Neural cell (in vitro differentiated cells): ENCODE measurements around the gene LBH. TPM values are rescaled to one million over a fixed set of nuclear protein-coding genes. Genes with fewer than 3 reads are reported as not detected.

ENCODE experiments used
- H2AFZ ChIP-seq: fragments of 200-600, 300-800 bp; sonication (generic), shearing (Covaris generic); 2 replicates; pipeline ENCODE4 v1.6.0; 2014; ENCODE audit warnings: low read depth, mild to moderate bottlenecking, antibody characterized with exemption, low read length, moderate library complexity
- H3F3A ChIP-seq: fragments of 200-600 bp; shearing (Covaris generic); 2 replicates; pipeline ENCODE4 v1.6.1; 2016; ENCODE audit warnings: mild to moderate bottlenecking, moderate library complexity, mixed read lengths, antibody characterized with exemption, low read length; ENCODE audit not compliant: insufficient read depth, poor library complexity, severe bottlenecking
- H3K27ac ChIP-seq: fragments of 200-600, 300-800 bp; sonication (generic), shearing (Covaris generic); 2 replicates; pipeline ENCODE4 v1.5.1; 2014; ENCODE audit warnings: mild to moderate bottlenecking, low read length, moderate library complexity
- H3K27me3 ChIP-seq: fragments of 300-800, 200-600 bp; sonication (generic), shearing (Covaris generic); 2 replicates; pipeline ENCODE4 v1.6.0; 2014; ENCODE audit warnings: mild to moderate bottlenecking, low read depth, low read length, moderate library complexity; ENCODE audit not compliant: insufficient read depth
- H3K36me3 ChIP-seq: fragments of 300-800, 200-600 bp; sonication (generic), shearing (Covaris generic); 2 replicates; pipeline ENCODE4 v1.5.1; 2014; ENCODE audit warnings: mild to moderate bottlenecking, antibody characterized with exemption, low read length, moderate library complexity; ENCODE audit not compliant: insufficient read depth
- H3K4me2 ChIP-seq: fragments of 300-800, 200-600 bp; sonication (generic), shearing (Covaris generic); 2 replicates; pipeline ENCODE4 v1.6.0; 2014; ENCODE audit warnings: mild to moderate bottlenecking, low read length
- H3K4me3 ChIP-seq: fragments of 300-800, 200-600 bp; sonication (generic), shearing (Covaris generic); 2 replicates; pipeline ENCODE4 v1.5.1; 2014; ENCODE audit warnings: mild to moderate bottlenecking, low read length, moderate library complexity
- H3K79me2 ChIP-seq: fragments of 200-600 bp; shearing (Covaris generic); replicated peaks from 2 replicates; pipeline ENCODE4 v1.6.0; 2014; ENCODE audit warnings: mild to moderate bottlenecking, low read length, moderate library complexity; ENCODE audit not compliant: insufficient read depth
- H3K9ac ChIP-seq: fragments of 300-800, 200-600 bp; sonication (generic), shearing (Covaris generic); 2 replicates; pipeline ENCODE4 v1.6.1; 2016; ENCODE audit warnings: mild to moderate bottlenecking, low read length, mixed read lengths
- H3K9me2 ChIP-seq: fragments of 200-600 bp; shearing (Covaris generic); 2 replicates; pipeline ENCODE4 v1.6.1; 2016; ENCODE audit warnings: mild to moderate bottlenecking, low read length, mixed read lengths; ENCODE audit not compliant: insufficient read depth
- H3K9me3 ChIP-seq: fragments of 200-600, 300-800 bp; sonication (generic), shearing (Covaris generic); 2 replicates; pipeline ENCODE4 v1.6.1; 2016; ENCODE audit warnings: mild to moderate bottlenecking, mixed run types, low read length, moderate library complexity, mixed read lengths
- H4K20me1 ChIP-seq: fragments of 200-600 bp; shearing (Covaris generic); 2 replicates; pipeline ENCODE4 v1.6.1; 2016; ENCODE audit warnings: mild to moderate bottlenecking, mixed run types; ENCODE audit not compliant: insufficient read depth
- EP300 ChIP-seq: fragments of 450-650 bp; conservative IDR thresholded peaks from 2 replicates; pipeline ENCODE4 v1.6.1; 2014; ENCODE audit warnings: antibody characterized with exemption, mild to moderate bottlenecking, moderate library complexity; ENCODE audit not compliant: poor library complexity, severe bottlenecking
- EZH2 ChIP-seq: fragments of 200-600, 300-800 bp; shearing (Covaris generic), sonication (generic); IDR thresholded peaks from 2 replicates; pipeline ENCODE4 v1.6.1; 2014; ENCODE audit warnings: antibody characterized with exemption, low read length, borderline replicate concordance, mild to moderate bottlenecking; ENCODE audit not compliant: insufficient read depth, poor library complexity, severe bottlenecking
- MXI1 ChIP-seq: fragments of 450-650 bp; conservative IDR thresholded peaks from 2 replicates; pipeline ENCODE4 v1.6.1; 2014; ENCODE audit warnings: antibody characterized with exemption, mild to moderate bottlenecking; ENCODE audit not compliant: poor library complexity, severe bottlenecking
- POLR2AphosphoS5 ChIP-seq: IDR thresholded peaks from 2 replicates; pipeline ENCODE4 v1.6.1; 2012
- RAD21 ChIP-seq: fragments of 450-650 bp; conservative IDR thresholded peaks from 2 replicates; pipeline ENCODE4 v1.6.1; 2014; ENCODE audit warnings: antibody characterized with exemption, mild to moderate bottlenecking, moderate library complexity
- SMC3 ChIP-seq: fragments of 450-650 bp; conservative IDR thresholded peaks from 2 replicates; pipeline ENCODE4 v1.6.1; 2014; ENCODE audit warnings: antibody characterized with exemption, mild to moderate bottlenecking, moderate library complexity; ENCODE audit not compliant: poor library complexity
- TAF1 ChIP-seq: IDR thresholded peaks from 2 replicates; pipeline ENCODE4 v1.6.1; 2012; ENCODE audit warnings: low read depth
- polyA plus RNA-seq: library from polyadenylated mRNA; depleted of rRNA; stranded (reverse); fragments of >200 nt; gene quantifications from 2 replicates; pipeline ENCODE4 v1.2.3, GENCODE V29; 2014
- TF ChIP-seq, protein P1 (sequence below): IDR thresholded peaks from 2 replicates; pipeline ENCODE4 v1.6.1; 2012; ENCODE audit warnings: borderline replicate concordance
- TF ChIP-seq, protein P2 (sequence below): fragments of 450-650 bp; IDR thresholded peaks from 2 replicates; pipeline ENCODE4 v1.5.1; 2014; ENCODE audit warnings: antibody characterized with exemption, mild to moderate bottlenecking, moderate library complexity; ENCODE audit not compliant: poor library complexity, severe bottlenecking

The LBH gene
- polyA plus RNA-seq, 1 donor from 2014 or later, result 345 TPM

DNA sequence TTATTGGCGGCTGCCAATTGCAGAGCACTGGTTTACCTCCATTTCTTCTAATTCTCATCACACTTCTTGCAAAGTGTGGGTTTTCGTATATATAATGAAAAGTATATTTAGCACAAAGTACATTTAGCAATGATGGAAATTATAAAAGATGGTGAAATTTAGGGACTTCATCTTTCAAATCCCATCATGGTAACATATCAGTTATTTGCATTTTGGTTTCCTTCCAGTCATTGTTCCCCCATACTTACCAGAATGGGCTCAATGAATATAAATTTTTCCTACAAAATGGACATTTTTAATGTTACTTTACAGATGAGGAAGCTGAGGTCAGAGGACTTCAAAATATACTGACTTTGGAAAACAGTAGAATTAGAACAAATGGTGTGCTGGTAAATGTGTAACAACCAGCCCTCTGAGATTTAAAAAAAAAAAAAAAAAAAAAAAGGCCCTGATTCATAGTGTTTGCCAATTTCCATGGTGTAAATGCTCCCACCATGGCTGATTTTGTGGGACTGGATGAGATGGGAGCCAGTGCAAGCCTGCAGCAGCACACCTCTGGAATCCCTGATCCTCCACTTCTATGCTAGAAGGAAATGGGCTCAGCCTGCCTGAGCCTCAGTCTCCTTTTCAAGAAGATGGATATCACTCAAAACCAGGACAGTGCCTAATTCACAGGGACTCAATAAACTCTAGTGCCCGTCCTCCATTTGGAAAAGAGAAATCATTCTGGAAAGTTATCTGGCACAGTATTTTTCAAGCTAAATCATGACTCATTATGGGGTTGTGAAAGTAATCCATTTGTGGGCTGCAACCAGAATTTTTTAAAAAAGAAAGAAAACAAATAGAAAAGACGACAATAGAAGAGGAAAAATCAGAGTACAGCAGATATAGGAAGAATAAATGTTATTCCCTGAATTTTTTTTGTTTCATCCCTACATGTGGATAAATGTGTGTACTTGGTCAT, 34.0 kb downstream of the LBH start:
- Histone ChIP-seq H4K20me1 (no peaks in the 10 kb centered on the region), H3K4me2 (no peak overlapping the region), H3K9me2 (no peaks in the 10 kb centered on the region), H3F3A (no peaks in the 10 kb centered on the region), H3K36me3 (no peaks in the 10 kb centered on the region), H3K9me3 (peaks cover 6% of the 10 kb centered on the region), H3K9ac (no peak overlapping the region), H3K27ac (no peak overlapping the region), H3K27me3 (no peaks in the 10 kb centered on the region), H2AFZ (no peak overlapping the region), H3K4me3 (no peak overlapping the region), H3K79me2 (no peaks in the 10 kb centered on the region)
- TF ChIP-seq MXI1, result no peak
- TF ChIP-seq EZH2, result no peak

DNA sequence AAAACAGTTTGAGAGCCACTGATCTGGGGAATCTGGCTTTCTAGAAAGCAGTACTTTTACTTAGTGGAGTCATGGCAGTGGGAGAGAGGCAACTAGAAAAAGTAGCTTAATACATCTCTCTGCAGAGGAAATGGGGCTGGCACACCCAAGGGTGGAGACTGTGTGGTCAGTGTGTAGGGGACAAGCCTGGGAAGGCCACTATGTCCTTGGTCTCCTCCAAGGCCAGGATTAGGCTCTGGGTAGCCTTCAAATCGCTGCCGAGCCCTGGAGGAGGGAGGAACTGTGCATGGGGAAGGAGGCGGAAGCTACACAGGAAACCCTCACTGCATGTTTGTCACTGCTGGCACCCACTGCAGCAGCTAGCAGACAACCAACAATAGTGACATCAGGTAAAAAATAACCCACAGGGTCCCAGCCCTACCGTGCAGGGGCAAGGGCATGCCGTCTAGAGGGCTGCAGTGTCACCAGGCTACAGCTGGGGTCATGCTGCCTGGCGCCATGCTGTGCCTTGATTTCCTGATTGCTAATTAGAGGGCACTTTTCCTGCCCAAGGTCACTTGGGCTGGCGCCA, 34.8 kb downstream of the LBH start:
- no peak overlapping the region for H3K4me3 ChIP-seq
- H2AFZ ChIP-seq, result no peak overlapping the region
- H3K9ac ChIP-seq, result no peak overlapping the region

More for the DNA sequence above, 34.8 kb downstream of the LBH start:
- Histone ChIP-seq H3K4me2 (no peak overlapping the region), H4K20me1 (no peaks in the 10 kb centered on the region), H3K9me2 (no peaks in the 10 kb centered on the region), H3K79me2 (no peaks in the 10 kb centered on the region), H3K27me3 (no peaks in the 10 kb centered on the region), H3K27ac (no peak overlapping the region), H3K9me3 (peaks cover 6% of the 10 kb centered on the region), H3F3A (no peaks in the 10 kb centered on the region), H3K36me3 (no peaks in the 10 kb centered on the region)
- TF ChIP-seq EP300 (no peak), POLR2AphosphoS5 (no peak), EZH2 (no peak), TAF1 (no peak), RAD21 (no peak), SMC3 (no peak), MXI1 (no peak)
- TF ChIP-seq, protein P1, sequence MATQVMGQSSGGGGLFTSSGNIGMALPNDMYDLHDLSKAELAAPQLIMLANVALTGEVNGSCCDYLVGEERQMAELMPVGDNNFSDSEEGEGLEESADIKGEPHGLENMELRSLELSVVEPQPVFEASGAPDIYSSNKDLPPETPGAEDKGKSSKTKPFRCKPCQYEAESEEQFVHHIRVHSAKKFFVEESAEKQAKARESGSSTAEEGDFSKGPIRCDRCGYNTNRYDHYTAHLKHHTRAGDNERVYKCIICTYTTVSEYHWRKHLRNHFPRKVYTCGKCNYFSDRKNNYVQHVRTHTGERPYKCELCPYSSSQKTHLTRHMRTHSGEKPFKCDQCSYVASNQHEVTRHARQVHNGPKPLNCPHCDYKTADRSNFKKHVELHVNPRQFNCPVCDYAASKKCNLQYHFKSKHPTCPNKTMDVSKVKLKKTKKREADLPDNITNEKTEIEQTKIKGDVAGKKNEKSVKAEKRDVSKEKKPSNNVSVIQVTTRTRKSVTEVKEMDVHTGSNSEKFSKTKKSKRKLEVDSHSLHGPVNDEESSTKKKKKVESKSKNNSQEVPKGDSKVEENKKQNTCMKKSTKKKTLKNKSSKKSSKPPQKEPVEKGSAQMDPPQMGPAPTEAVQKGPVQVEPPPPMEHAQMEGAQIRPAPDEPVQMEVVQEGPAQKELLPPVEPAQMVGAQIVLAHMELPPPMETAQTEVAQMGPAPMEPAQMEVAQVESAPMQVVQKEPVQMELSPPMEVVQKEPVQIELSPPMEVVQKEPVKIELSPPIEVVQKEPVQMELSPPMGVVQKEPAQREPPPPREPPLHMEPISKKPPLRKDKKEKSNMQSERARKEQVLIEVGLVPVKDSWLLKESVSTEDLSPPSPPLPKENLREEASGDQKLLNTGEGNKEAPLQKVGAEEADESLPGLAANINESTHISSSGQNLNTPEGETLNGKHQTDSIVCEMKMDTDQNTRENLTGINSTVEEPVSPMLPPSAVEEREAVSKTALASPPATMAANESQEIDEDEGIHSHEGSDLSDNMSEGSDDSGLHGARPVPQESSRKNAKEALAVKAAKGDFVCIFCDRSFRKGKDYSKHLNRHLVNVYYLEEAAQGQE, result no peak
- TF ChIP-seq, protein P2, sequence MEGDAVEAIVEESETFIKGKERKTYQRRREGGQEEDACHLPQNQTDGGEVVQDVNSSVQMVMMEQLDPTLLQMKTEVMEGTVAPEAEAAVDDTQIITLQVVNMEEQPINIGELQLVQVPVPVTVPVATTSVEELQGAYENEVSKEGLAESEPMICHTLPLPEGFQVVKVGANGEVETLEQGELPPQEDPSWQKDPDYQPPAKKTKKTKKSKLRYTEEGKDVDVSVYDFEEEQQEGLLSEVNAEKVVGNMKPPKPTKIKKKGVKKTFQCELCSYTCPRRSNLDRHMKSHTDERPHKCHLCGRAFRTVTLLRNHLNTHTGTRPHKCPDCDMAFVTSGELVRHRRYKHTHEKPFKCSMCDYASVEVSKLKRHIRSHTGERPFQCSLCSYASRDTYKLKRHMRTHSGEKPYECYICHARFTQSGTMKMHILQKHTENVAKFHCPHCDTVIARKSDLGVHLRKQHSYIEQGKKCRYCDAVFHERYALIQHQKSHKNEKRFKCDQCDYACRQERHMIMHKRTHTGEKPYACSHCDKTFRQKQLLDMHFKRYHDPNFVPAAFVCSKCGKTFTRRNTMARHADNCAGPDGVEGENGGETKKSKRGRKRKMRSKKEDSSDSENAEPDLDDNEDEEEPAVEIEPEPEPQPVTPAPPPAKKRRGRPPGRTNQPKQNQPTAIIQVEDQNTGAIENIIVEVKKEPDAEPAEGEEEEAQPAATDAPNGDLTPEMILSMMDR, result no peak
